NCI-H510A (cell line): Measurements from ENCODE around the gene RAB14.
A peak's percentile ranks its signal among the peaks of the same experiment; 100 is the strongest.

Source experiments
- DNase-seq: peaks from one replicate; lab custom pipeline; 2025; lab: John Stamatoyannopoulos, UW

The RAB14 gene

GRCh38 chr9:121219530-121219929, 17.9 kb upstream of the RAB14 start:
- DNase-seq, result no peak

- DNase-seq, result no peak
These were observed 16.8 kb upstream of the RAB14 start for GRCh38 chr9:121218357-121219027.

DNA sequence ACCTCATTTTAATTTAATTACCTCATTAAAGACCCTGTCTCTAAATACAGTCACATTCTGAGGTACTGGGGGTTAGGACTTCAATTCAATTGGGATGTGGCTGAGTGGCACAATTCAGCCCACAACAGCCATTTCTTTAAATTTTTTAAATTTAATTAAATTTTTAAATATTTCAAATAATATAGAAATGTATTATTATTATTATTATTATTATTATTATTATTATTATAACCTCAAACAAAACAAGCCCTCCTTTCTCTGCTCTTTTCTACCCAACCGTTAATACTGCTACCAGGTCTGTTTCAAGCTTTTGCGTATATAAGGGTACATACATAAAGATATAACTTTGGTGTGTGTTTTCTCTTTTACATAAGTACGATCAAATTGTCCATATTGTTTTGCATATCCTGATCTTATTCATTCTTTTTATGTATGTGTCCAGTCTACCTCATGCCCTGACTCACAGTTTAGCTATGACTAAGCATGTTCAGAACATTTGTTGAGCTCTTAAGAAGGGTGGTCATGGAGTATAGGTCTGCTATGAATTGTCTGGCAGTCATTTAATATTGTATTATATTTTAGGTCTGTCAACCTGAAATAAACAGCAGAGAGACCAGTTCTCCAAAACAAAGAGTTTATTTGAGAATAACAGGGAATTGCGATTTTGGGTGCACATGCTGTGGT, 16.1 kb upstream of the RAB14 start:
- DNase-seq, result no peak

- DNase-seq, result no peak
These were observed 14.7 kb upstream of the RAB14 start for GRCh38 chr9:121216271-121216805.

- no peak for DNase-seq
These were observed 12.3 kb upstream of the RAB14 start for GRCh38 chr9:121214005-121214404.

GRCh38 chr9:121213136-121213806, 11.6 kb upstream of the RAB14 start:
- peak; percentile 61 for DNase-seq

DNA sequence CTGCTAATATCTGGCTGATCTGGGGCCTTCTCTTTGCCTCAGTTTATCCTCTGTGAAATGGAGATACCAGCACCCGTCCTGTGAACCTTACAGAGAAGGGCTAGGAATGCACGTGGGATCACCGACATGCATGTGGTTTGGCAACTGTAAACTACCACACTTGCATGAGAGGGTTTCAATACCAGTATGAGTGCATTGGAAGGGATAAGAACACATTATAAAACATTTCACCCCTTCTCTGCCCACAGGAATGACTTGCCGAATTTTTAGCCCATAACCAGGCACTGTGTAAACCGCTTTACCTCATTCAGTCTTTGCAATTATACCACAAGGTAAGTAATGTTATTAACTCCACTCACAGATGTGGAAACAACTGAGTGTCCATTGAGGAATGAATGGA, 8.9 kb upstream of the RAB14 start:
- no peak for DNase-seq

- no peak for DNase-seq
These were observed 5.8 kb upstream of the RAB14 start for GRCh38 chr9:121207371-121207940.

DNA sequence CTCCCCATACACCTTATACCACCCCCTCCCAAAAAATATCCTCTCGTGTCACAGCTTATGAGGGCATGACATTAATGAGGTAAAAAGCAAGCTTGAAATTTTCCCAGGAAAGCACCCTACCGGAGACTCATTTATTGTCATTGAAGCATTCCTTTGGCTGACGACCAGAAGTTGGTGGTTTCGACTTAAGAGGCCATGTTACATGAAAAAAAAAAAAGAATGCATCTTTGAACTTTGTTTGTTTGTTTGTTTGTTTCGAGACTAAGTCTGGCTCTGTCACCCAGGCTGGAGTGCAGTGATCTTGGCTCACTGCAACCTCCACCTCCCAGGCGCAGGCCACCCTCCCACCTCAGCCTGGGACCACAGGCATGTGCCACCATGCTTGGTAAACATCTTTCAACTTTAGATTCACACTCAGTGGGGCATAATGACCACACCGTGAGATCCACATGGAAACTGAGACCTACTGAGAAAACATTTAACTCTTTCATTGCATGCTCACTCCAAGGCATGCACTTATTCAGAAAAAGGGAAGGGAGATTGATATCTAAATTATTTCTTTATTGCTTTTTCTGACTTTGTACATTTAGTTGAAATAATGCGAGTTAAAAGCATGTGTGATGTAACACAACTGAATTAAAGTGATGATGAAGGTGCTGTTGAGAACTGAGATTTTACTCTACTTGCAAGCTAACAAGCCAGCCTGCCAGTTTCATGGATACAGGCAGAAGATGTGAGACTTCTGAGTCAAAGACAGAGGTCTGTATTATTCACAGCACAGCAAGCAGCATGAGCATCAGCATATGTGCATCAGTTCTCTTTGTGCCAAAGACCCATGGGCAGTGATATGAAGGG, 5.1 kb upstream of the RAB14 start:
- DNase-seq, result no peak

GRCh38 chr9:121204611-121205010, 2.9 kb upstream of the RAB14 start:
- no peak for DNase-seq

- no peak for DNase-seq
These were observed 2.5 kb upstream of the RAB14 start for GRCh38 chr9:121204121-121204520.

DNA sequence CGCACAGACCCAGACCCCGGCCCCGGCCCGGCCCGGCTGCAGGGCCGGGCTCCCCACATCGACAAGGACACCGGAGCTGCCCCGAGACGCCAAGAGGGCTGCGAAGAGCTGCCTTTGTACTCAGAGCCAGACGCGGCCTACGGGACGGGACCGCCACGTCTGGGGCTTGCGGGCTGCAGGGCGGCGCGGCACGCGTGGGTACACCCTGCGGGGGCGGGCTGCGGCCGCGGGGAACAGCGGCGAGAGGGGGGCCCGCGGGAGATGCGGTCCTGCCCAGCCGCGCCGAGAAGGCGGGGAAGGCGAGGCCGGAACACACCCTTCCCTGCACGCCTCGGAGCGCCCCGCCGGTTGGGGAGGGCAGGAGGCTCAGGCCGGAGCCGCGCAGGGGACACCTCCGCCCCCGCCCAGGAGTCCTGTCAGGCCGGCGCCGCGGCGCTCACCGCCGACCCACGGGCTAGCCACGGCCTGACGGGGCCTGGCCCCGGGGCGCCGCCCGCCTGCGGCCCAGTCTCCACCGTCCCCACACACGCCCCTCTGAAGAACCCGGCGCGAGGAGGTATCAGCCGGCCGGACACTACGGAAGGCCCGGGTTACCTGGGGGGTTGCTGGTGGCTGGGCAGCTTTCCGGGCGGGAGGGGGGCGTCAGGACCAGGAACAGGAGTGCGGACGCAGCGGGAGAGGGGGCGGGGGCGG, 478 bp downstream of the RAB14 start:
- DNase-seq, result peak; percentile 31

GRCh38 chr9:121200356-121200755, 1.3 kb downstream of the RAB14 start:
- no peak for DNase-seq

DNA sequence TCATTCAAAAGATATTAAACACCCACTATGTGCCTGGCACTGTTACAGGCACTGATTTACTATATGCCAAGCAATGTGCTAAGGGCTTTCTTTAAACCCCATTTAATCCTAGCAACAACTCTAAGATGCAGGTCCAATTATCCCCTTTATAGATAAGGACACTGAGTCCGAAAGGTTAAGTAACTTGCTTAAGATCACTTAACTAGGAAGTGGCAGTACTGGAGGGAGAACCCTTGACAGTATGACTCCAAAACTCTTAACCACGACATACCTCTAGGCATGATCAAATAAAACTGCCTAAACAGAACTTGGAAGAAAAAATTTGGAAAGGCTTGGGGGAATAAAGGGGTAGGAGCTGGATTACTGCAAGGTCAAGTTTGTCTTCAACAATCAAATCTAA, 1.7 kb downstream of the RAB14 start:
- DNase-seq, result no peak

GRCh38 chr9:121198512-121199042, 3.1 kb downstream of the RAB14 start:
- no peak for DNase-seq

GRCh38 chr9:121197132-121197531, 4.5 kb downstream of the RAB14 start:
- no peak for DNase-seq

DNA sequence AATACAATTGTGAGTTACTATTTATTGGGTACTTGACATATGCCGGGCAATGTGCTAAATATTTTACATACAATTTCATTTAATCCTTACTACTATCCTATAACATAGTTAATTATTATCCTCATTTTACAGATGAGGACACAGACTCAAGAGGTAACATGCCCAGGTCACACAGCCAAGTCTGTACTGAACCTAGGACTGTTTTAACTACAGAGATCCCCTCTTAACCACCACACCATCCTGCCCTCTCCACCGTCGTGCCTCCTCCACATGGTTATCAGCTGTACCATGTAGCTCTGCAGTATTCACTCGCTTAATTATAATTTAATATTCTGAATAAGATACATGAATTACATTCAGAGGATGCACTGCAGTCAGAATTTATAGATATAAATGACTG, 5.3 kb downstream of the RAB14 start:
- DNase-seq, result no peak

DNA sequence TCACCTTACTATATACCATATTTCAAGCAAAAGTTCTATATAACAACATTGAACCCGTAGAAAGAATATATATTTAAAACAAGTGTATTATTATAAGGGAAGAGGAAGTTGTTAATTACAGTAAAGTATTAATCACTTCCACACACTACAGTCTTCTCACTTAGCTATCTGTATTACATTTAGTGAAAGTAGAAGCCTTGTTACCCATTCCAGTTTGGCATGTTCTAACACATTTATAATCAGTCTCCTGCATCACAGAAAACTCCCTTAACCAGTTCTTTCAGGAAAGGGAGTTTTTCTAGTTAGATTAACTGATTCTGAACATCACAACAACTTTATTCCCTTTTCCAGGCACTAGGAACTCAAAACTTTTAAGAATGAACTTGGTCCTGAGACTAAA, 6.9 kb downstream of the RAB14 start:
- no peak for DNase-seq

DNA sequence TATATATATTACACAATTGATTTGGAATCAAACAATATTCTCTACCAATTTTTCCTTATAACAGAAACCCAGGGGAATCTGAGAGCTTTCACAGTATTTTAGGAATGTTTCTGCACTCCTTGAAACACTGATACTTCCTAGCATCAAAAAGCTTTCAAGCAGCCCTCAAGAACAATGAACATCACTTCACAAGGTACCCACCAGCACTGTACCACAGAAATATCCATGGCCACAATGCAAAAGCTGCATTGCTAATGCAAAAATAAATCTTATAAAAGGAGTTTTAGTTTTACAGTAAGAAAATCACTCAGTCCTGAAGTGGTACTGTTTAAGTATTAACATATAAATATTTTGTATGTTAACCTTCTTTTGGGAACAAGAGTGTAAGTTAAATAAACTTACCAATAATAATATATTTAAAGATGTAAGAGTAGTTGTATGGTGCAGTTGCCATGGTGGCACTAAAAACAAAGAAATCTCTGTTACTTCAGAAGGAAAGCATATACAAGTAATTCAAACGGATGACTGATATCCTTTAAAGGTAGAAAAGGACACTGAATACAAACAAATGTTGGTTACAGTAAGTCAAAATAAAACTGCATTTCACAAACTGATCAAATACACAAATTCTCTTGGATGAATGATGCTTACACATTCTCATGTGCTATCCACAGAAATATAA, 8.6 kb downstream of the RAB14 start:
- DNase-seq, result no peak

GRCh38 chr9:121192518-121192917, 9.2 kb downstream of the RAB14 start:
- no peak for DNase-seq
